ENCODE measurements around the gene ENTPD1. TPM values are rescaled to one million over a fixed set of nuclear protein-coding genes. Genes with fewer than 3 reads are reported as not detected.

Gene ENTPD1
- total and polyA plus RNA-seq, 9 of the 15 experiments (the other 6 are each of a cell fraction or from before 2014, with no cell fraction given), result 0.07 to 1.5 (median 0.37) TPM

- Histone ChIP-seq H3K9me1 (ENCODE audit: control insufficient read depth, insufficient read depth, low read length) (no peaks in the 10 kb centered on the region), H3K27me3 (ENCODE audit: control insufficient read depth in 2 of 2, insufficient read depth in 2 of 2, low read length in 2 of 2) (no peaks in the 10 kb centered on the region), H2AFZ (ENCODE audit: low read depth, low read length) (no peak overlapping the region), H3K36me3 (ENCODE audit: control insufficient read depth, insufficient read depth, low read length) (no peaks in the 10 kb centered on the region), H4K20me1 (replicated peaks; ENCODE audit: control insufficient read depth, insufficient read depth, low read length) (no peaks in the 10 kb centered on the region), H3K9me3 (replicated peaks; ENCODE audit: control insufficient read depth, insufficient read depth, low read depth, low read length) (no peaks in the 10 kb centered on the region), H3K9ac (ENCODE audit: insufficient read depth in 1 of 2, low read depth in 2 of 2, low read length in 2 of 2) (no peak overlapping the region), H3K27ac (ENCODE audit: extremely low read depth, low read depth, low read length) (no peak overlapping the region), H3K4me2 (ENCODE audit: insufficient read depth, low read length) (no peak overlapping the region), H3K79me2 (ENCODE audit: control insufficient read depth, insufficient read depth, low read length) (no peaks in the 10 kb centered on the region), H3K4me3 (no peak overlapping the region), H3K4me1 (replicated peaks in 1 of 2; ENCODE audit: control insufficient read depth in 2 of 2, insufficient read depth in 2 of 2, low read length in 2 of 2) (no peaks in the 10 kb centered on the region)
- intact Hi-C loops (cut with micrococcal nuclease) (no loop called here), in situ Hi-C loops (cut with MboI) (no loop called here)
- BruUV-seq (replicated peaks), result no TSS peak
- CTCF ChIA-PET (ENCODE audit: low intra/inter-chr PET ratio), result no interaction called here
- POLR2A ChIA-PET, result no interaction called here
- DNase-seq (ENCODE audit: extremely low read depth in 1 of 4, low spot score in 3 of 4), result no peak
- no peak for FAIRE-seq
- ATAC-seq, result no peak
- 0% methylated on average over 2 of the region's 2 CpGs for WGBS (ENCODE audit: insufficient coverage, low coverage, missing lambda C conversion rate)
- TF ChIP-seq SIN3B (IDR thresholded peaks at IDR 0.05; ENCODE audit: low read depth) (no peak), SRSF9 (IDR thresholded peaks at IDR 0.05; ENCODE audit: borderline replicate concordance, low read depth, low read length) (no peak), ZNF140 (CRISPR knock-in tag; IDR thresholded peaks at IDR 0.05) (no peak), LARP7 (IDR thresholded peaks at IDR 0.05) (no peak), ZNF764 (CRISPR knock-in tag; IDR thresholded peaks at IDR 0.05; ENCODE audit: low read depth) (no peak), SRSF1 (IDR thresholded peaks at IDR 0.05; ENCODE audit: low read depth, low read length) (no peak), MAFK (IDR thresholded peaks at IDR 0.05; ENCODE audit: low read length) (no peak), TEAD4 (IDR thresholded peaks at IDR 0.05; ENCODE audit: low read length) (no peak), TEAD4 (CRISPR knock-in tag; IDR thresholded peaks at IDR 0.05; ENCODE audit: borderline replicate concordance) (no peak), ZNF175 (CRISPR knock-in tag; IDR thresholded peaks at IDR 0.05; ENCODE audit: low read depth) (no peak), CREB1 (IDR thresholded peaks at IDR 0.05) (no peak), CREB1 (CRISPR knock-in tag; IDR thresholded peaks at IDR 0.05) (no peak), PHTF2 (CRISPR knock-in tag; IDR thresholded peaks at IDR 0.05) (no peak), HOXB6 (CRISPR knock-in tag; IDR thresholded peaks at IDR 0.05; ENCODE audit: borderline replicate concordance) (no peak), HDAC3 (IDR thresholded peaks at IDR 0.05; ENCODE audit: borderline replicate concordance, partially characterized antibody) (no peak)
- TF ChIP-seq, protein P1, sequence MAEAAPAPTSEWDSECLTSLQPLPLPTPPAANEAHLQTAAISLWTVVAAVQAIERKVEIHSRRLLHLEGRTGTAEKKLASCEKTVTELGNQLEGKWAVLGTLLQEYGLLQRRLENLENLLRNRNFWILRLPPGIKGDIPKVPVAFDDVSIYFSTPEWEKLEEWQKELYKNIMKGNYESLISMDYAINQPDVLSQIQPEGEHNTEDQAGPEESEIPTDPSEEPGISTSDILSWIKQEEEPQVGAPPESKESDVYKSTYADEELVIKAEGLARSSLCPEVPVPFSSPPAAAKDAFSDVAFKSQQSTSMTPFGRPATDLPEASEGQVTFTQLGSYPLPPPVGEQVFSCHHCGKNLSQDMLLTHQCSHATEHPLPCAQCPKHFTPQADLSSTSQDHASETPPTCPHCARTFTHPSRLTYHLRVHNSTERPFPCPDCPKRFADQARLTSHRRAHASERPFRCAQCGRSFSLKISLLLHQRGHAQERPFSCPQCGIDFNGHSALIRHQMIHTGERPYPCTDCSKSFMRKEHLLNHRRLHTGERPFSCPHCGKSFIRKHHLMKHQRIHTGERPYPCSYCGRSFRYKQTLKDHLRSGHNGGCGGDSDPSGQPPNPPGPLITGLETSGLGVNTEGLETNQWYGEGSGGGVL (CRISPR knock-in tag; IDR thresholded peaks at IDR 0.05), result no peak
- TF ChIP-seq, protein P2, sequence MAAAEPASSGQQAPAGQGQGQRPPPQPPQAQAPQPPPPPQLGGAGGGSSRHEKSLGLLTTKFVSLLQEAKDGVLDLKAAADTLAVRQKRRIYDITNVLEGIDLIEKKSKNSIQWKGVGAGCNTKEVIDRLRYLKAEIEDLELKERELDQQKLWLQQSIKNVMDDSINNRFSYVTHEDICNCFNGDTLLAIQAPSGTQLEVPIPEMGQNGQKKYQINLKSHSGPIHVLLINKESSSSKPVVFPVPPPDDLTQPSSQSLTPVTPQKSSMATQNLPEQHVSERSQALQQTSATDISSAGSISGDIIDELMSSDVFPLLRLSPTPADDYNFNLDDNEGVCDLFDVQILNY (CRISPR knock-in tag; IDR thresholded peaks at IDR 0.05), result no peak
- TF ChIP-seq, protein P3, sequence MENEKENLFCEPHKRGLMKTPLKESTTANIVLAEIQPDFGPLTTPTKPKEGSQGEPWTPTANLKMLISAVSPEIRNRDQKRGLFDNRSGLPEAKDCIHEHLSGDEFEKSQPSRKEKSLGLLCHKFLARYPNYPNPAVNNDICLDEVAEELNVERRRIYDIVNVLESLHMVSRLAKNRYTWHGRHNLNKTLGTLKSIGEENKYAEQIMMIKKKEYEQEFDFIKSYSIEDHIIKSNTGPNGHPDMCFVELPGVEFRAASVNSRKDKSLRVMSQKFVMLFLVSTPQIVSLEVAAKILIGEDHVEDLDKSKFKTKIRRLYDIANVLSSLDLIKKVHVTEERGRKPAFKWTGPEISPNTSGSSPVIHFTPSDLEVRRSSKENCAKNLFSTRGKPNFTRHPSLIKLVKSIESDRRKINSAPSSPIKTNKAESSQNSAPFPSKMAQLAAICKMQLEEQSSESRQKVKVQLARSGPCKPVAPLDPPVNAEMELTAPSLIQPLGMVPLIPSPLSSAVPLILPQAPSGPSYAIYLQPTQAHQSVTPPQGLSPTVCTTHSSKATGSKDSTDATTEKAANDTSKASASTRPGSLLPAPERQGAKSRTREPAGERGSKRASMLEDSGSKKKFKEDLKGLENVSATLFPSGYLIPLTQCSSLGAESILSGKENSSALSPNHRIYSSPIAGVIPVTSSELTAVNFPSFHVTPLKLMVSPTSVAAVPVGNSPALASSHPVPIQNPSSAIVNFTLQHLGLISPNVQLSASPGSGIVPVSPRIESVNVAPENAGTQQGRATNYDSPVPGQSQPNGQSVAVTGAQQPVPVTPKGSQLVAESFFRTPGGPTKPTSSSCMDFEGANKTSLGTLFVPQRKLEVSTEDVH (IDR thresholded peaks at IDR 0.05; ENCODE audit: low read depth, partially characterized antibody), result no peak
Measured at GRCh38 chr10:95818668-95819067, 62.7 kb downstream of the ENTPD1 start.

Measured in K562 (cell line).